MM.1S (cell line): Measurements from ENCODE around the gene RNF32.

Experiments used
- DNase-seq: peaks from one replicate; pipeline ENCODE4 v3.0.0-alpha.2; 2015
- H2AFZ ChIP-seq: fragments of 300-600 bp; sonication (generic); 2 replicates; pipeline ENCODE4 v1.6.0; 2016; ENCODE audit warnings: antibody characterized with exemption, low read length
- H3F3A ChIP-seq: fragments of 300-600 bp; sonication (generic); 2 replicates; pipeline ENCODE4 v1.6.1; 2016; ENCODE audit warnings: mild to moderate bottlenecking, antibody characterized with exemption, low read length, moderate library complexity, mixed read lengths; ENCODE audit not compliant: insufficient read depth
- H3K27ac ChIP-seq: fragments of 300-600 bp; sonication (generic); 2 replicates; pipeline ENCODE4 v1.5.1; 2016; ENCODE audit warnings: mild to moderate bottlenecking, low read length
- H3K27me3 ChIP-seq: fragments of 300-600 bp; sonication (generic); replicated peaks from 2 replicates; pipeline ENCODE4 v1.6.0; 2016; ENCODE audit warnings: low read length; ENCODE audit not compliant: insufficient read depth
- H3K36me3 ChIP-seq: fragments of 300-600 bp; sonication (generic); replicated peaks from 2 replicates; pipeline ENCODE4 v1.6.1; 2016; ENCODE audit warnings: mild to moderate bottlenecking, low read length, mixed read lengths; ENCODE audit not compliant: insufficient read depth
- H3K4me1 ChIP-seq: fragments of 300-600 bp; sonication (generic); 2 replicates; pipeline ENCODE4 v1.6.1; 2016; ENCODE audit warnings: low read length, mixed read lengths
- H3K4me2 ChIP-seq: fragments of 300-600 bp; sonication (generic); 2 replicates; pipeline ENCODE4 v1.6.0; 2016; ENCODE audit warnings: low read depth, low read length
- H3K4me3 ChIP-seq: fragments of 300-600 bp; sonication (generic); 2 replicates; pipeline ENCODE4 v1.5.1; 2016; ENCODE audit warnings: low read length, mixed read lengths
- H3K79me2 ChIP-seq: fragments of 300-600 bp; sonication (generic); 2 replicates; pipeline ENCODE4 v1.6.1; 2016; ENCODE audit warnings: mixed run types, low read length, mixed read lengths
- H3K9ac ChIP-seq: fragments of 300-600 bp; sonication (generic); 2 replicates; pipeline ENCODE4 v1.6.1; 2016; ENCODE audit warnings: low read length, mixed read lengths
- H3K9me2 ChIP-seq: fragments of 300-600 bp; sonication (generic); replicated peaks from 2 replicates; pipeline ENCODE4 v1.6.1; 2016; ENCODE audit warnings: mild to moderate bottlenecking, low read length, mixed read lengths; ENCODE audit not compliant: insufficient read depth
- H3K9me3 ChIP-seq: fragments of 300-600 bp; sonication (generic); replicated peaks from 2 replicates; pipeline ENCODE4 v1.6.1; 2016; ENCODE audit warnings: mild to moderate bottlenecking, low read length, mixed read lengths; ENCODE audit not compliant: insufficient read depth
- H4K20me1 ChIP-seq: fragments of 300-600 bp; sonication (generic); 2 replicates; pipeline ENCODE4 v1.6.1; 2016; ENCODE audit warnings: mild to moderate bottlenecking, low read length, moderate library complexity, mixed read lengths; ENCODE audit not compliant: insufficient read depth
- EZH2 ChIP-seq: fragments of 300-600 bp; sonication (generic); optimal IDR thresholded peaks from 2 replicates; pipeline ENCODE3; 2017; ENCODE audit warnings: low read depth, mild to moderate bottlenecking, antibody characterized with exemption, low read length, mixed read lengths
- EZH2phosphoT487 ChIP-seq: fragments of 300-600 bp; sonication (generic); IDR thresholded peaks from 2 replicates; pipeline ENCODE4 v1.6.1; 2018; ENCODE audit warnings: antibody characterized with exemption, low read length
- TF ChIP-seq, protein P1 (sequence below): fragments of 300-600 bp; sonication (generic); IDR thresholded peaks from 2 replicates; pipeline ENCODE4 v1.5.1; 2016; ENCODE audit warnings: antibody characterized with exemption, low read length, mixed read lengths

Gene RNF32

DNA sequence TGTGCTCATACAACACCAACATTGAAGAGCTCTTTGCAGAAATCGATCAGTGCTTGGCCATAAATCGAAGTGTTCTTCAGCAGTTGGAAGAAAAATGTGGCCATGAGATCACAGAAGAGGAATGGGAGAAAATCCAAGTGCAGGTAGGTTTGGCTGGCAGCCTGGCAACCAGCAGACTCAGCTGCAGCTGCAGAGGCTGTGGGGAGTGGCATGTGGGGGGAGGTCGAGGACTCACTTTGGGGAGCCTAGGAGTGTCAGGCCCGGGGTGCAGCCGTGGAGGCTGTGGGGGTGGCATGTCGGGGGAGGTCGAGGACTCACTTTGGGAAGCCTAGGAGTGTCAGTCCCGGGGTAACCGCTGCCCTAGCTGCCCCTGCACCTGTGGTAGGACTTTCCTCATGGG is 35.1 kb downstream of the RNF32 start:
- no peak overlapping the region for H3K4me3 ChIP-seq
- TF ChIP-seq, protein P1, sequence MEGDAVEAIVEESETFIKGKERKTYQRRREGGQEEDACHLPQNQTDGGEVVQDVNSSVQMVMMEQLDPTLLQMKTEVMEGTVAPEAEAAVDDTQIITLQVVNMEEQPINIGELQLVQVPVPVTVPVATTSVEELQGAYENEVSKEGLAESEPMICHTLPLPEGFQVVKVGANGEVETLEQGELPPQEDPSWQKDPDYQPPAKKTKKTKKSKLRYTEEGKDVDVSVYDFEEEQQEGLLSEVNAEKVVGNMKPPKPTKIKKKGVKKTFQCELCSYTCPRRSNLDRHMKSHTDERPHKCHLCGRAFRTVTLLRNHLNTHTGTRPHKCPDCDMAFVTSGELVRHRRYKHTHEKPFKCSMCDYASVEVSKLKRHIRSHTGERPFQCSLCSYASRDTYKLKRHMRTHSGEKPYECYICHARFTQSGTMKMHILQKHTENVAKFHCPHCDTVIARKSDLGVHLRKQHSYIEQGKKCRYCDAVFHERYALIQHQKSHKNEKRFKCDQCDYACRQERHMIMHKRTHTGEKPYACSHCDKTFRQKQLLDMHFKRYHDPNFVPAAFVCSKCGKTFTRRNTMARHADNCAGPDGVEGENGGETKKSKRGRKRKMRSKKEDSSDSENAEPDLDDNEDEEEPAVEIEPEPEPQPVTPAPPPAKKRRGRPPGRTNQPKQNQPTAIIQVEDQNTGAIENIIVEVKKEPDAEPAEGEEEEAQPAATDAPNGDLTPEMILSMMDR, result no peak
- TF ChIP-seq EZH2phosphoT487 (no peak), EZH2 (no peak)
- DNase-seq, result no peak
- H4K20me1 ChIP-seq, result no peaks in the 10 kb centered on the region
- no peaks in the 10 kb centered on the region for H3K9me3 ChIP-seq
- no peaks in the 10 kb centered on the region for H3K4me1 ChIP-seq
- H3K36me3 ChIP-seq, result no peaks in the 10 kb centered on the region
- H3K27me3 ChIP-seq, result no peaks in the 10 kb centered on the region
- H3K27ac ChIP-seq, result no peak overlapping the region
- H3K4me2 ChIP-seq, result no peak overlapping the region
- no peaks in the 10 kb centered on the region for H3K9me2 ChIP-seq
- no peak overlapping the region for H2AFZ ChIP-seq
- no peak overlapping the region for H3K9ac ChIP-seq
- no peaks in the 10 kb centered on the region for H3K79me2 ChIP-seq
- H3F3A ChIP-seq, result no peaks in the 10 kb centered on the region

DNA sequence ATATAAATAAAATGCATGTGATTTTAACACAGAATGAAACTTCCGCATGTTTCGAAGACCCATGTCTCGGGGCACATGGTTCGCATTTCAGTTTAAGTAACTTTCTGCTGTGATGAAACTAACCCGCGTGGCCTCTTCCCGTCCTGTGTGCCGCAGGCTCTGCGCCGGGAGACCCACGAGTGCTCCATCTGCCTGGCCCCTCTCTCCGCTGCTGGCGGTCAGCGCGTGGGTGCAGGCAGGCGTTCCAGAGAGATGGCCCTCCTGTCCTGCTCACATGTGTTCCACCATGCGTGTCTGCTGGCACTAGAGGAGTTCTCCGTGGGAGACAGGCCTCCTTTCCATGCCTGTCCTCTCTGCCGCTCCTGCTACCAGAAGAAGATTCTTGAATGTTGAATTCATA is 35.7 kb downstream of the RNF32 start:
- no peaks in the 10 kb centered on the region for H4K20me1 ChIP-seq
- no peak overlapping the region for H3K27ac ChIP-seq
- H3F3A ChIP-seq, result no peaks in the 10 kb centered on the region
- no peaks in the 10 kb centered on the region for H3K9me2 ChIP-seq
- H3K4me2 ChIP-seq, result no peak overlapping the region
- TF ChIP-seq, protein P1, result no peak
- TF ChIP-seq EZH2 (no peak), EZH2phosphoT487 (no peak)
- no peak for DNase-seq
- H3K9ac ChIP-seq, result no peak overlapping the region
- no peaks in the 10 kb centered on the region for H3K27me3 ChIP-seq
- no peak overlapping the region for H3K4me3 ChIP-seq
- no peak overlapping the region for H2AFZ ChIP-seq
- H3K36me3 ChIP-seq, result no peaks in the 10 kb centered on the region
- H3K4me1 ChIP-seq, result no peaks in the 10 kb centered on the region
- no peaks in the 10 kb centered on the region for H3K9me3 ChIP-seq
- no peaks in the 10 kb centered on the region for H3K79me2 ChIP-seq

DNA sequence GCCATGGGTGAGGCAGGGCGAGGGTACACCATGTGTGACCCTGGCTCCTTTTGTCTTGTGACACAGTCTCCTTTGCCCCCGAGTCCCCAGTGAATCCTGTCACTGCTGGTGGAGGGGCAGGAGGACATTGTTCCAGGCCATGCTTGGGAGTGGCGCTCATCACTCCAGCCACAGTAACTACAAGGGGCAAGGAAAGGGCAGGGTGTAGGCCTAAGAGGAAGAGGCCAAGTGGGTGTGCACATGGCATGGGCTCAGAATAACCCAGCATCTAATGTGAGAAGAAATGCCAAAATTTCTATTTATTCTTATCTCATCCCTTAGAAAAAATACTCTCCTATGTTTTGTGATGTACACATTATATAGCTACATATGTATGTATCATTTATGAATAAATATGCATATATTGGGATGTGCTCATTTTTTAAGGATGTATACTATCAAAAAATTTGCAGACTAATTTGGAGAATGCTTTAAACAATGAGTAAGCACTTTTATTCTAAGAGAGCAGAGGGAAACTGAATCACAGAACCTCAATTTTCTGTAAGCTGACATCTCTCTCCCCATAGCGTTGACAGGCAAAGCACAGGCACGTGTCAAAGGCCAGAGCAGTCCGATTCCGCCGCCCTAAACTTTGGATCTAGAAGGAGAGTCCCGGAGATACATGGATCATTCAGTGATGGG is 36.9 kb downstream of the RNF32 start:
- no peaks in the 10 kb centered on the region for H3K9me3 ChIP-seq
- TF ChIP-seq, protein P1, result no peak
- TF ChIP-seq EZH2 (no peak), EZH2phosphoT487 (no peak)
- H3K27ac ChIP-seq, result no peak overlapping the region
- no peaks in the 10 kb centered on the region for H3K36me3 ChIP-seq
- no peaks in the 10 kb centered on the region for H3K27me3 ChIP-seq
- no peak overlapping the region for H3K9ac ChIP-seq
- no peaks in the 10 kb centered on the region for H3K79me2 ChIP-seq
- no peaks in the 10 kb centered on the region for H4K20me1 ChIP-seq
- no peak overlapping the region for H2AFZ ChIP-seq
- H3K4me2 ChIP-seq, result no peak overlapping the region
- no peaks in the 10 kb centered on the region for H3K9me2 ChIP-seq
- H3F3A ChIP-seq, result no peaks in the 10 kb centered on the region; the same call in 1 of the 2 replicates
- DNase-seq, result no peak
- no peak overlapping the region for H3K4me3 ChIP-seq
- no peaks in the 10 kb centered on the region for H3K4me1 ChIP-seq
